ENCODE results near the gene MRPL38.
A peak's percentile ranks its signal among the peaks of the same experiment; 100 is the strongest.
"Not testable (repeated sequence)": the region's sequence is repeated elsewhere in the genome, so short reads cannot be mapped to it uniquely, and the experiment has no call there.

MRPL38 gene

GRCh38 chr17:75896415-75897159 is 8.1 kb downstream of the MRPL38 start, which contains the start of gene TRIM65:
Gene TRIM65 (minus strand): TSS chr17:75896951. CDS start chr17:75896937, 14 bp downstream.
- DNase-seq (ENCODE audit: low read depth): peak; percentile 70

- no peak for DNase-seq (ENCODE audit: low read depth)
Measured at GRCh38 chr17:75895370-75896155, 9.1 kb downstream of the MRPL38 start.

- no peak for DNase-seq (ENCODE audit: low read depth)
Measured at GRCh38 chr17:75894049-75894733, 10.5 kb downstream of the MRPL38 start.

- DNase-seq (ENCODE audit: low read depth): no peak
Measured at GRCh38 chr17:75893305-75894048, 11.2 kb downstream of the MRPL38 start.

- no peak for DNase-seq (ENCODE audit: low read depth)
Measured at GRCh38 chr17:75892556-75893224, 12.0 kb downstream of the MRPL38 start.

- DNase-seq (ENCODE audit: low read depth): no peak
Measured at GRCh38 chr17:75891605-75892555, 12.8 kb downstream of the MRPL38 start.

GRCh38 chr17:75891022-75891604 is 13.6 kb downstream of the MRPL38 start:
- DNase-seq (ENCODE audit: low read depth): no peak

GRCh38 chr17:75889454-75889853 is 15.2 kb downstream of the MRPL38 start:
- no peak for DNase-seq (ENCODE audit: low read depth)

- DNase-seq (ENCODE audit: low read depth): no peak
Measured at GRCh38 chr17:75888484-75888883, 16.2 kb downstream of the MRPL38 start.

GRCh38 chr17:75885860-75886259 is 18.8 kb downstream of the MRPL38 start:
- not testable (repeated sequence) for DNase-seq (ENCODE audit: low read depth)

GRCh38 chr17:75885431-75885830 is 19.3 kb downstream of the MRPL38 start:
- no peak for DNase-seq (ENCODE audit: low read depth)

GRCh38 chr17:75881678-75882454 is 22.8 kb downstream of the MRPL38 start:
- DNase-seq (ENCODE audit: low read depth): no peak

GRCh38 chr17:75880266-75880665 is 24.4 kb downstream of the MRPL38 start:
- DNase-seq (ENCODE audit: low read depth): no peak

- DNase-seq (ENCODE audit: low read depth): no peak
Measured at GRCh38 chr17:75878174-75878998, 26.3 kb downstream of the MRPL38 start, which contains the start of gene TRIM47. Gene TRIM47 (minus strand): TSS chr17:75878581. CDS start chr17:75878548, 33 bp downstream.

GRCh38 chr17:75877752-75878173 is 26.9 kb downstream of the MRPL38 start:
- DNase-seq (ENCODE audit: low read depth): peak; percentile 36

- no peak for DNase-seq (ENCODE audit: low read depth)
Measured at GRCh38 chr17:75876938-75877751, 27.5 kb downstream of the MRPL38 start.
